SK-N-SH treated with all-trans-retinoic acid at 6 μM for 48 hours (cell line): Measurements from ENCODE around the gene TSSK3.

Experiments
- ATAC-seq: fragments of 200-7000 bp; cut with Tn5 transposase; 3 replicates; pipeline ENCODE4 v1.9.1; 2020; ENCODE audit warnings: mild to moderate bottlenecking, moderate library complexity
- ARNTL ChIP-seq: fragments of 450-650 bp; formaldehyde crosslinking; IDR thresholded peaks from 2 replicates; pipeline ENCODE4 v1.5.0; 2020; ENCODE audit warnings: low read depth, mild to moderate bottlenecking, moderate library complexity, borderline replicate concordance
- BACH2 ChIP-seq: fragments of 250-450 bp; sonication (Bioruptor Pico); IDR thresholded peaks from 2 replicates; pipeline ENCODE4 v1.9.0; 2021; ENCODE audit warnings: mild to moderate bottlenecking, borderline replicate concordance
- CREB5 ChIP-seq: fragments of 250-450 bp; sonication (Bioruptor Pico); IDR thresholded peaks from 2 replicates; pipeline ENCODE4 v1.5.1; 2020; ENCODE audit warnings: low read depth, mild to moderate bottlenecking, moderate library complexity
- CSDC2 ChIP-seq: fragments of 250-450 bp; sonication (Bioruptor Pico); IDR thresholded peaks from 2 replicates; pipeline ENCODE4 v1.5.0; 2020; ENCODE audit warnings: mild to moderate bottlenecking, moderate library complexity
- ESRRG ChIP-seq: fragments of 250-450 bp; sonication (Bioruptor Pico); IDR thresholded peaks from 2 replicates; pipeline ENCODE4 v1.6.1; 2021; ENCODE audit warnings: mild to moderate bottlenecking
- GLIS3 ChIP-seq: fragments of 250-450 bp; sonication (Bioruptor Pico); IDR thresholded peaks from 2 replicates; pipeline ENCODE4 v1.5.0; 2020; ENCODE audit warnings: mild to moderate bottlenecking, moderate library complexity
- ISL1 ChIP-seq: fragments of 250-450 bp; sonication (Bioruptor Pico); IDR thresholded peaks from 2 replicates; pipeline ENCODE4 v2.1.2; 2022; ENCODE audit warnings: mild to moderate bottlenecking, moderate library complexity
- OSR1 ChIP-seq: fragments of 250-450 bp; sonication (Bioruptor Pico); IDR thresholded peaks from 2 replicates; pipeline ENCODE4 v1.8.0; 2022; ENCODE audit warnings: moderate library complexity, mild to moderate bottlenecking, inconsistent platforms
- POU6F1 ChIP-seq: fragments of 250-450 bp; sonication (Bioruptor Pico); IDR thresholded peaks from 2 replicates; pipeline ENCODE4 v1.8.0; 2021; ENCODE audit warnings: low read depth, mild to moderate bottlenecking, moderate library complexity, borderline replicate concordance
- RARB ChIP-seq: fragments of 250-450 bp; sonication (Bioruptor Pico); IDR thresholded peaks from 2 replicates; pipeline ENCODE4 v1.8.0; 2021; ENCODE audit warnings: mild to moderate bottlenecking, moderate library complexity
- TCF4 ChIP-seq: fragments of 250-450 bp; sonication (Bioruptor Pico); IDR thresholded peaks from 2 replicates; pipeline ENCODE4 v1.8.0; 2021; ENCODE audit warnings: mild to moderate bottlenecking, moderate library complexity, borderline replicate concordance
- TOX ChIP-seq: fragments of 250-450 bp; sonication (Bioruptor Pico); IDR thresholded peaks from 2 replicates; pipeline ENCODE4 v1.8.0; 2021; ENCODE audit warnings: mild to moderate bottlenecking, moderate library complexity, borderline replicate concordance
- ZC3H10 ChIP-seq: fragments of 250-450 bp; sonication (Bioruptor Pico); IDR thresholded peaks from 2 replicates; pipeline ENCODE4 v1.5.1; 2021; ENCODE audit warnings: mild to moderate bottlenecking, moderate library complexity
- ZFP3 ChIP-seq: fragments of 250-450 bp; sonication (Bioruptor Pico); IDR thresholded peaks from 2 replicates; pipeline ENCODE4 v1.5.0; 2020; ENCODE audit warnings: mild to moderate bottlenecking, moderate library complexity
- ZFP30 ChIP-seq: fragments of 450-650 bp; formaldehyde crosslinking; IDR thresholded peaks from 2 replicates; pipeline ENCODE4 v1.5.0; 2022; ENCODE audit warnings: mild to moderate bottlenecking, moderate library complexity
- ZNF565 ChIP-seq: fragments of 450-650 bp; formaldehyde crosslinking; conservative IDR thresholded peaks from 2 replicates; pipeline ENCODE4 v1.5.0; 2020; ENCODE audit warnings: low read depth, mild to moderate bottlenecking, moderate library complexity
- ZNF70 ChIP-seq: fragments of 450-650 bp; formaldehyde crosslinking; IDR thresholded peaks from 2 replicates; pipeline ENCODE4 v1.5.0; 2020; ENCODE audit warnings: mild to moderate bottlenecking, moderate library complexity
- TF ChIP-seq, protein P1 (sequence below): fragments of 250-450 bp; sonication (Bioruptor Pico); IDR thresholded peaks from 2 replicates; pipeline ENCODE4 v1.8.0; 2020; ENCODE audit warnings: mild to moderate bottlenecking, moderate library complexity, borderline replicate concordance
- TF ChIP-seq, protein P2 (sequence below): fragments of 250-450 bp; sonication (Bioruptor Pico); IDR thresholded peaks from 2 replicates; pipeline ENCODE4 v1.5.1; 2021; ENCODE audit warnings: mild to moderate bottlenecking, moderate library complexity

The TSSK3 gene

GRCh38 chr1:32364836-32365235 lies 2.5 kb downstream of the TSSK3 start:
- TF ChIP-seq CREB5 = no peak
- no peak for TF ChIP-seq ZNF70 (CRISPR knock-in tag)
- TF ChIP-seq ISL1 = no peak
- no peak for TF ChIP-seq TOX (CRISPR knock-in tag)
- TF ChIP-seq ZFP30 (CRISPR knock-in tag) = no peak
- TF ChIP-seq, protein P1, sequence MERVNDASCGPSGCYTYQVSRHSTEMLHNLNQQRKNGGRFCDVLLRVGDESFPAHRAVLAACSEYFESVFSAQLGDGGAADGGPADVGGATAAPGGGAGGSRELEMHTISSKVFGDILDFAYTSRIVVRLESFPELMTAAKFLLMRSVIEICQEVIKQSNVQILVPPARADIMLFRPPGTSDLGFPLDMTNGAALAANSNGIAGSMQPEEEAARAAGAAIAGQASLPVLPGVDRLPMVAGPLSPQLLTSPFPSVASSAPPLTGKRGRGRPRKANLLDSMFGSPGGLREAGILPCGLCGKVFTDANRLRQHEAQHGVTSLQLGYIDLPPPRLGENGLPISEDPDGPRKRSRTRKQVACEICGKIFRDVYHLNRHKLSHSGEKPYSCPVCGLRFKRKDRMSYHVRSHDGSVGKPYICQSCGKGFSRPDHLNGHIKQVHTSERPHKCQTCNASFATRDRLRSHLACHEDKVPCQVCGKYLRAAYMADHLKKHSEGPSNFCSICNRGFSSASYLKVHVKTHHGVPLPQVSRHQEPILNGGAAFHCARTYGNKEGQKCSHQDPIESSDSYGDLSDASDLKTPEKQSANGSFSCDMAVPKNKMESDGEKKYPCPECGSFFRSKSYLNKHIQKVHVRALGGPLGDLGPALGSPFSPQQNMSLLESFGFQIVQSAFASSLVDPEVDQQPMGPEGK (CRISPR knock-in tag) = no peak
- no peak for TF ChIP-seq ZNF565
- no peak for TF ChIP-seq TCF4 (CRISPR knock-in tag)
- no peak for TF ChIP-seq POU6F1 (CRISPR knock-in tag)
- TF ChIP-seq RARB = no peak
- TF ChIP-seq, protein P2, sequence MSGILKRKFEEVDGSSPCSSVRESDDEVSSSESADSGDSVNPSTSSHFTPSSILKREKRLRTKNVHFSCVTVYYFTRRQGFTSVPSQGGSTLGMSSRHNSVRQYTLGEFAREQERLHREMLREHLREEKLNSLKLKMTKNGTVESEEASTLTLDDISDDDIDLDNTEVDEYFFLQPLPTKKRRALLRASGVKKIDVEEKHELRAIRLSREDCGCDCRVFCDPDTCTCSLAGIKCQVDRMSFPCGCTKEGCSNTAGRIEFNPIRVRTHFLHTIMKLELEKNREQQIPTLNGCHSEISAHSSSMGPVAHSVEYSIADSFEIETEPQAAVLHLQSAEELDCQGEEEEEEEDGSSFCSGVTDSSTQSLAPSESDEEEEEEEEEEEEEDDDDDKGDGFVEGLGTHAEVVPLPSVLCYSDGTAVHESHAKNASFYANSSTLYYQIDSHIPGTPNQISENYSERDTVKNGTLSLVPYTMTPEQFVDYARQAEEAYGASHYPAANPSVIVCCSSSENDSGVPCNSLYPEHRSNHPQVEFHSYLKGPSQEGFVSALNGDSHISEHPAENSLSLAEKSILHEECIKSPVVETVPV (CRISPR knock-in tag) = no peak
- TF ChIP-seq ZC3H10 = no peak
- ATAC-seq = no peak

DNA sequence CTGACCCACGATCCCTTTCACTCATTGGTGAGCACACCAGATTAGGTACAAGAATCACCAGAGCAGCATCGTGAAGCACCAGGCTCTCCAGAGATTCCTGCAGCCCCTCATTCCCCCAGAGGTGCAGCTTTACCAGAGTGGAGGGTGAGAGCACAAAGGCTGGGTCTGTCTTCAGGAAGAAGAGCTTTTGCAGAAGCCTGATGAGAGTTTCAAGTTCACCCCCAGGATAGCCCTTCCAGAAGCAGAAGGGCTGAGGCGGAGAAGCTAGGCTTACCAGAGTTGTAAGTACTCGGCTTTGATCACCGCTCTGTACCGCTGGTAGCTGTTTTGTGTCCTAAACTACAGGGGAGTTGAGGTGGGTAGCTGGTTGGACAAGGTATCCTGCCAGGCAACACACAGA lies 3.1 kb downstream of the TSSK3 start:
- no peak for TF ChIP-seq GLIS3
- ATAC-seq = no peak

- ATAC-seq = no peak
- no peak for TF ChIP-seq CSDC2 (CRISPR knock-in tag)
- TF ChIP-seq, protein P2 (CRISPR knock-in tag) = no peak
- TF ChIP-seq OSR1 (CRISPR knock-in tag) = no peak
- TF ChIP-seq, protein P1 (CRISPR knock-in tag) = no peak
- no peak for TF ChIP-seq ZNF70 (CRISPR knock-in tag)
- TF ChIP-seq GLIS3 = no peak
- TF ChIP-seq ZFP3 (CRISPR knock-in tag) = no peak
- TF ChIP-seq BACH2 (CRISPR knock-in tag) = no peak
Observed at GRCh38 chr1:32367912-32368635, 5.7 kb downstream of the TSSK3 start.

DNA sequence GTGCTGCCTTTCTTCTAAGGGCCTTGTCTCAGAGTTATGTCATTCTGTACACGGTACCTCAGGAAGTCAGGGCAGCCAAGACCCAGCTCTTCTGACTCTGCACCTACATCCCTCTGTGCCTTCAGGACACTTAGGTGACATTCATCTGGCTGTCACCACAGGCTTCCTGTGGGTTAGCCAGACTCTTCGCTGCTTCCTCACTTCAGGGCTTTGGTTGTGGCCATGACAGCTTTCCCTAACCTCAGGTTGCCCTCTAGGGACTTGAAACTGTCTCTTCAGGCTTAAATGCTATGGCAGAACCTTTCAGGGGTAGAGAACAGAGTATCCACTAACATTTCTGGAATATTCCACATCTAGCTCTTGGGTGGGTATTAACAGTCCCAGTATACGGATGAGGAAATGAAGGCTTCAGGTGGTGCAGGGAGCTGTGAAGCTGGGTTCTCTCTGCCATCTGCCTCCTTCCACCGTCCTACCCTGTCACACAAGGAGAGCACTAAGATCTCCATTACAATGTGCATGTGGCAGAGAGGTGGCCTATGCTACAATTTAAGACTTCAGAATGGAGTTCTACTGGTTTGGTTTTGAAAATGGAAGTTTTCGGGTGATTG lies 9.9 kb downstream of the TSSK3 start:
- TF ChIP-seq ESRRG (CRISPR knock-in tag) (no peak), ARNTL (CRISPR knock-in tag) (no peak)
- TF ChIP-seq, all 23 proteins: peak for 0
- ATAC-seq = peak; percentile 20; the same call in 1 of the 3 replicates
